OCI-LY1 (cell line): ENCODE data around the gene ZER1.

Experiments used
- CTCF ChIP-seq: fragments of 200-600 bp; sonication (generic), shearing (Covaris generic); IDR thresholded peaks from 2 replicates; pipeline ENCODE4 v1.5.1; 2017; ENCODE audit warnings: mild to moderate bottlenecking, antibody characterized with exemption, low read length, moderate library complexity, mixed read lengths
- EZH2 ChIP-seq: fragments of 200-600 bp; sonication (generic), shearing (Covaris generic); IDR thresholded peaks from 2 replicates; pipeline ENCODE4 v1.8.0; 2017; ENCODE audit warnings: borderline replicate concordance, mixed run types, mild to moderate bottlenecking, antibody characterized with exemption, low read length, moderate library complexity, mixed read lengths

GRCh38 chr9:128718047-128718446, 53.7 kb downstream of the ZER1 start:
- TF ChIP-seq CTCF: no peak
- TF ChIP-seq EZH2: no peak
